WI38 (cell line): ENCODE data around the gene SLC5A11.
"Not testable (repeated sequence)": the region's sequence is repeated elsewhere in the genome, so short reads cannot be mapped to it uniquely, and the experiment has no call there.

ENCODE experiments used
- H3K4me3 ChIP-seq: 2 replicates; pipeline ENCODE4 v1.5.1; 2011; ENCODE audit warnings: low read depth, mild to moderate bottlenecking, control low read depth, low read length
- TF ChIP-seq, protein P1 (sequence below): IDR thresholded peaks from 2 replicates; pipeline ENCODE4 v1.5.1; 2012; ENCODE audit warnings: low read depth, mild to moderate bottlenecking, control low read depth, low read length

SLC5A11 gene

GRCh38 chr16:24845726-24846547, at the start of gene SLC5A11:
TSS of gene SLC5A11 (plus strand) at chr16:24845963. CDS start at chr16:24858644, 12,681 bp downstream.
- TF ChIP-seq, protein P1, sequence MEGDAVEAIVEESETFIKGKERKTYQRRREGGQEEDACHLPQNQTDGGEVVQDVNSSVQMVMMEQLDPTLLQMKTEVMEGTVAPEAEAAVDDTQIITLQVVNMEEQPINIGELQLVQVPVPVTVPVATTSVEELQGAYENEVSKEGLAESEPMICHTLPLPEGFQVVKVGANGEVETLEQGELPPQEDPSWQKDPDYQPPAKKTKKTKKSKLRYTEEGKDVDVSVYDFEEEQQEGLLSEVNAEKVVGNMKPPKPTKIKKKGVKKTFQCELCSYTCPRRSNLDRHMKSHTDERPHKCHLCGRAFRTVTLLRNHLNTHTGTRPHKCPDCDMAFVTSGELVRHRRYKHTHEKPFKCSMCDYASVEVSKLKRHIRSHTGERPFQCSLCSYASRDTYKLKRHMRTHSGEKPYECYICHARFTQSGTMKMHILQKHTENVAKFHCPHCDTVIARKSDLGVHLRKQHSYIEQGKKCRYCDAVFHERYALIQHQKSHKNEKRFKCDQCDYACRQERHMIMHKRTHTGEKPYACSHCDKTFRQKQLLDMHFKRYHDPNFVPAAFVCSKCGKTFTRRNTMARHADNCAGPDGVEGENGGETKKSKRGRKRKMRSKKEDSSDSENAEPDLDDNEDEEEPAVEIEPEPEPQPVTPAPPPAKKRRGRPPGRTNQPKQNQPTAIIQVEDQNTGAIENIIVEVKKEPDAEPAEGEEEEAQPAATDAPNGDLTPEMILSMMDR: no peak
- H3K4me3 ChIP-seq: no peak within 1 kb of the TSS

GRCh38 chr16:24800586-24800985, 45.2 kb upstream of the SLC5A11 start:
- TF ChIP-seq, protein P1: peak; percentile 23; the same call in 1 of the 2 replicates
- H3K4me3 ChIP-seq: no peak overlapping the region

- TF ChIP-seq, protein P1: no peak
- no peak overlapping the region for H3K4me3 ChIP-seq
Measured at GRCh38 chr16:24801761-24802302, 43.9 kb upstream of the SLC5A11 start.

- TF ChIP-seq, protein P1: no peak
- H3K4me3 ChIP-seq: no peak overlapping the region
Measured at GRCh38 chr16:24805484-24805883, 40.3 kb upstream of the SLC5A11 start.

- no peak overlapping the region for H3K4me3 ChIP-seq
- TF ChIP-seq, protein P1: no peak
Measured at GRCh38 chr16:24807301-24807700, 38.5 kb upstream of the SLC5A11 start.

DNA sequence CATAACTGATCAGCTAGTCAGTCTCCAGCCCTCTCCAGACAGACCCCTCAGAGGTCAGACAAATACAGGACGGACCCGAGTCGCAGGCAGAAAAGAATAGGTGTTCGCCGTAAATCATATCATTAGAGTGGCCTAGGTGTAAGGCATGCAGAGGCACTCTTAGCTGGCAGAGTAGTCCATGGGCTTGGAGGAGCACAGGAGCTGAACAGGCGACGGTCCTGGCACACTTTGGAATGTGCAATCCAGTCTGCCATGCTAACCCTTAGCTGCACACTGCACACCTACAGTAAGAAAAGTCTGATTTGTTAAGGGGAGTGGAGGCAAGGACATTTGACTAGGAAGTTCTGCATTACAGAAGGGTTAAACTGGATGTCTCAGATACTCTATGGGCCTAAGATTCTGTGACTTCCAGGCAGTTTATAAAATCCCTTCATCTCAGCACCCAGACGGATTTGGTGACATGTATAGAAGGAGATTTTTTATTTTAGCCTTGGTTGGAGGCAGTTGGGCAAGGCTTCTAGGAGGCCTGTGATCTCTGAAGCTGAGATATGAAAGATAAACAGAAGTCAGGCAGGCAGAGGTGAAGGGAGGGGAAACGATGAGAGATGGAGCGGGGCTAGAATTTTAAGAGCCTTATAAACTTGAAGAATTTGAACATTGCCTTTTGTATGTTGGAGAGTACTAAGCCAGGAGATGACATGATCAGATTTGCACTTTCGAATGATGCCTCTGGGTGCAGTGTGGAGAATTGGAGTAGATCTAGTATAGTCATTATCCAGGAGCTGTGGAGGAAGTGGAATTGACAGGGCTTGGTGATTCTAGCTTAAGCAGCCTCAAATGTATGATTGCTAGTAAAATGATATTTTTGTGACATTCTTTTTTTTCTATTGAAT, 34.6 kb upstream of the SLC5A11 start:
- H3K4me3 ChIP-seq: no peak overlapping the region
- TF ChIP-seq, protein P1: no peak

DNA sequence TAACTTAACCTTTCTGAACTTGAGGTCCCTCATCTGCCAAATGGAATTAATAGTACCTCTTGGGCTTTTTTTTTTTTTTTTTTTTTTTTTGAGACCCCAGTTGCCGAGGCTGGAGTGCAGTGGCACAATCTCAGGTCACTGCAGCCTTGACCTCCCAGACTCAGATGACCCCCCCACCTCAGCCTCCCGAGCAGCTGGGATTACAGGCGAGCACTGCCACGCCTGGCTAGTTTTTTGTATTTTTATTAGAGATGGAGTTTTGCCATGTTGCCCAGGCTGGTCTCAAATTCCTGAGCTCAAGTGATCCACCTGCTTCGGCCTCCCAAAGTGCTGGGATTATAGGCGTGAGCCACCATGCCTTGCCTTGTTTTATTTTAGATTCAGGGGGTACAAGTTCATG, 33.0 kb upstream of the SLC5A11 start:
- H3K4me3 ChIP-seq: not testable (repeated sequence)
